ENCODE data around the gene SASH1. TPM values are rescaled to one million over a fixed set of nuclear protein-coding genes. Genes with fewer than 3 reads are reported as not detected.

The SASH1 gene
- total RNA-seq, 2 donors from 2014 or later, result 4.6 to 12.4 TPM

DNA sequence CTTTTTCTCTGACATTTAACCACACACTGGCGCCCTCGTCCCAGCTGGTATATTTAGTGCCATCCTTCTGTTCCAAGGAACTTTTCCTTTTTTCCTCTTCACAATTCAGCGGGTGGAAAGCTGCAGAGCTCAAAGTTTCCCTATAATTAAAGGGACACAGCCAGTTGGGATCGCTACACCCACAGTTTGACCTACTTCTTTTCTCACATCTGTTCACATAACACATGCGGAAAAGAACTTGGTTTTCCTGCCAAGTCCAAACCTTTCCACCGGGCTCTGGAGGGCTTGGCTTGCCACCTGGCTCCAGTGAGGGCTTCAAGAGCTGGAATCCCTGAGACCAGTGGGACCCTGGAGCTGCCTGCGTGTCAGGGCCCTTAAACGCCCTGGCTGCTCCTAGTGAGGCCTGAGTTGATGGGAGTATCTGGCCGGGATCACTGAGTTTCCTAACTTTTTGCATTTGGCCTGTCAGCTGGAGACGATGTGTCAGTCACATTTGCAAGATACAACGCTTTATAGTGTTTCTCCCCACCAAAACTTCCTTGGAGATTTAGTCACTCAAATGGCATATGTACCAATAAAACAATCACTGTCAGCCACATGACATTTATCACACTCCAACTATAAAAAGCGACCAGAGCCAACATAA is 176.0 kb downstream of the SASH1 start:
- DNase-seq, result no peak
- H3K9me3 ChIP-seq (ENCODE audit: control insufficient read depth, low read length), result no peaks in the 10 kb centered on the region
- Mint-ChIP-seq H3K4me3 (no peak overlapping the region), H3K27me3 (ENCODE audit: insufficient read depth) (no peaks in the 10 kb centered on the region), H3K9me3 (no peaks in the 10 kb centered on the region), H3K27ac (no peak overlapping the region), H3K4me1 (peaks cover 18% of the 10 kb centered on the region), H3K36me3 (ENCODE audit: low read depth) (peaks cover 16% of the 10 kb centered on the region)
- H3K4me1 ChIP-seq (ENCODE audit: control insufficient read depth, insufficient read depth, low read length), result peaks cover 3% of the 10 kb centered on the region
- no peak overlapping the region for H3K27ac ChIP-seq (ENCODE audit: low read depth, low read length)
- peaks cover 28% of the 10 kb centered on the region for H3K36me3 ChIP-seq (ENCODE audit: control insufficient read depth, insufficient read depth, low read length)
- H3K27me3 ChIP-seq (ENCODE audit: control insufficient read depth, insufficient read depth, low read length, poor library complexity, severe bottlenecking), result no peaks in the 10 kb centered on the region
- H3K9ac ChIP-seq (ENCODE audit: extremely low read depth, low read length, poor library complexity, severe bottlenecking), result no peak overlapping the region
- no peak overlapping the region for H3K4me3 ChIP-seq (ENCODE audit: low read length)
- WGBS, 2 experiments (ENCODE audit: insufficient coverage in 1 of 2, insufficient read length in 1 of 2), result 89 to 95% methylated on average over 9 to 12 of the region's 12 CpGs
- TF ChIP-seq, protein P1, sequence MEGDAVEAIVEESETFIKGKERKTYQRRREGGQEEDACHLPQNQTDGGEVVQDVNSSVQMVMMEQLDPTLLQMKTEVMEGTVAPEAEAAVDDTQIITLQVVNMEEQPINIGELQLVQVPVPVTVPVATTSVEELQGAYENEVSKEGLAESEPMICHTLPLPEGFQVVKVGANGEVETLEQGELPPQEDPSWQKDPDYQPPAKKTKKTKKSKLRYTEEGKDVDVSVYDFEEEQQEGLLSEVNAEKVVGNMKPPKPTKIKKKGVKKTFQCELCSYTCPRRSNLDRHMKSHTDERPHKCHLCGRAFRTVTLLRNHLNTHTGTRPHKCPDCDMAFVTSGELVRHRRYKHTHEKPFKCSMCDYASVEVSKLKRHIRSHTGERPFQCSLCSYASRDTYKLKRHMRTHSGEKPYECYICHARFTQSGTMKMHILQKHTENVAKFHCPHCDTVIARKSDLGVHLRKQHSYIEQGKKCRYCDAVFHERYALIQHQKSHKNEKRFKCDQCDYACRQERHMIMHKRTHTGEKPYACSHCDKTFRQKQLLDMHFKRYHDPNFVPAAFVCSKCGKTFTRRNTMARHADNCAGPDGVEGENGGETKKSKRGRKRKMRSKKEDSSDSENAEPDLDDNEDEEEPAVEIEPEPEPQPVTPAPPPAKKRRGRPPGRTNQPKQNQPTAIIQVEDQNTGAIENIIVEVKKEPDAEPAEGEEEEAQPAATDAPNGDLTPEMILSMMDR (conservative IDR thresholded peaks at IDR 0.05), result no peak

DNA sequence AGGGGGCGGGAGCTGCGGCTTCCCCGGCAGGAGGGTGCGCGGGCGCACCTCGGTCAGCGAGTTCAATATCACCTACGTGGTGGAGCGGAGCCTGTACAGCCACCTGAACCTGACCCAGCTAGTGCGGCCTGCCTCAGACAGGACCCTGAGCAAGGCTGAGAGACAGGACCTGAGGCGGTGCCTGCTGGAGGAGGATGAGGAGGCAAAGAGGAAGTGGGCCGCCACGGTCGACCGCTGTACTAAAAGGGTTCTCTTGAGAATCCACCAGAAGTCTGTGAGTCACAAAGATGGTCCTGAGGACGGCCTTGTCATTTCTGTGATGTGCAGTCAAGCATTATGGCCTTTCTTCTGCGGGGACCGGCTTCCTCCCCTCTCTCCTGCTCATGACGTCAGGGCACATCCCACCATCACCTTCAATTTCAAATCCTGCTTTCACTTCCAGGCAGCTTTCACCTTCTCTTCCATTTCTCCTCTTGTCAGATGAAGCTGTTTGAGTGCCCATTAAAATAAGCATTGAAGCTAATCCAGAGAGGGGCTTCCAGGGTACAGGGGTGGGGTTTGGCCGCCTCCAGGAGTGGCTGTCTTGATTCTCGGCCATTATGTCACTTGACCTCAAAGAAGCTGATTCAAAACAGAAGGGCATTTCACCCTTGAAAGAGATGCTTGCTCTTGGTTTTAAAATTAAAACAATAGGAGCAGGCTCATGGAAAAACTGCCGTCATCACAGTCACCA is 177.6 kb downstream of the SASH1 start:
- Mint-ChIP-seq H3K4me3 (no peak overlapping the region), H3K36me3 (ENCODE audit: low read depth) (peaks cover 17% of the 10 kb centered on the region)

GRCh38 chr6:148521158-148521557 is 178.5 kb downstream of the SASH1 start:
- Histone ChIP-seq H3K27me3 (ENCODE audit: control insufficient read depth, insufficient read depth, low read length, poor library complexity, severe bottlenecking) (no peaks in the 10 kb centered on the region), H3K9me3 (ENCODE audit: control insufficient read depth, low read length) (no peaks in the 10 kb centered on the region), H3K9ac (ENCODE audit: extremely low read depth, low read length, poor library complexity, severe bottlenecking) (no peak overlapping the region), H3K4me1 (ENCODE audit: control insufficient read depth, insufficient read depth, low read length) (peaks cover 3% of the 10 kb centered on the region), H3K4me3 (ENCODE audit: low read length) (no peak overlapping the region), H3K27ac (ENCODE audit: low read depth, low read length) (peak overlapping the region; percentile 67), H3K36me3 (ENCODE audit: control insufficient read depth, insufficient read depth, low read length) (peaks cover 36% of the 10 kb centered on the region)
- TF ChIP-seq, protein P1 (conservative IDR thresholded peaks at IDR 0.05), result no peak
- Mint-ChIP-seq H3K4me3 (no peak overlapping the region), H3K9me3 (no peaks in the 10 kb centered on the region), H3K27ac (no peak overlapping the region), H3K27me3 (ENCODE audit: insufficient read depth) (no peaks in the 10 kb centered on the region), H3K36me3 (ENCODE audit: low read depth) (peaks cover 19% of the 10 kb centered on the region), H3K4me1 (peaks cover 18% of the 10 kb centered on the region)
- 48 to 71% methylated on average over 4 to 5 of the region's 5 CpGs for WGBS, 2 experiments (ENCODE audit: insufficient coverage in 1 of 2, insufficient read length in 1 of 2)
- no peak for DNase-seq

More for the DNA sequence above, 177.6 kb downstream of the SASH1 start:
- no peaks in the 10 kb centered on the region for H3K27me3 ChIP-seq (ENCODE audit: control insufficient read depth, insufficient read depth, low read length, poor library complexity, severe bottlenecking)
- peaks cover 22% of the 10 kb centered on the region for H3K4me1 Mint-ChIP-seq
- TF ChIP-seq, protein P1 (conservative IDR thresholded peaks at IDR 0.05), result no peak
- no peak for DNase-seq
- no peaks in the 10 kb centered on the region for H3K9me3 Mint-ChIP-seq
- no peaks in the 10 kb centered on the region for H3K9me3 ChIP-seq (ENCODE audit: control insufficient read depth, low read length)
- H3K9ac ChIP-seq (ENCODE audit: extremely low read depth, low read length, poor library complexity, severe bottlenecking), result no peak overlapping the region
- no peak overlapping the region for H3K27ac Mint-ChIP-seq
- H3K36me3 ChIP-seq (ENCODE audit: control insufficient read depth, insufficient read depth, low read length), result peaks cover 28% of the 10 kb centered on the region
- 96 to 98% methylated on average over 23 of the region's 23 CpGs for WGBS, 2 experiments (ENCODE audit: insufficient coverage in 1 of 2, insufficient read length in 1 of 2)
- H3K27ac ChIP-seq (ENCODE audit: low read depth, low read length), result no peak overlapping the region
- H3K27me3 Mint-ChIP-seq (ENCODE audit: insufficient read depth), result no peaks in the 10 kb centered on the region
- H3K4me3 ChIP-seq (ENCODE audit: low read length), result no peak overlapping the region
- H3K4me1 ChIP-seq (ENCODE audit: control insufficient read depth, insufficient read depth, low read length), result peaks cover 3% of the 10 kb centered on the region
